ENCODE data around the gene LRRC37B.
"Not testable (repeated sequence)": the region's sequence is repeated elsewhere in the genome, so short reads cannot be mapped to it uniquely, and the experiment has no call there.

LRRC37B gene

DNA sequence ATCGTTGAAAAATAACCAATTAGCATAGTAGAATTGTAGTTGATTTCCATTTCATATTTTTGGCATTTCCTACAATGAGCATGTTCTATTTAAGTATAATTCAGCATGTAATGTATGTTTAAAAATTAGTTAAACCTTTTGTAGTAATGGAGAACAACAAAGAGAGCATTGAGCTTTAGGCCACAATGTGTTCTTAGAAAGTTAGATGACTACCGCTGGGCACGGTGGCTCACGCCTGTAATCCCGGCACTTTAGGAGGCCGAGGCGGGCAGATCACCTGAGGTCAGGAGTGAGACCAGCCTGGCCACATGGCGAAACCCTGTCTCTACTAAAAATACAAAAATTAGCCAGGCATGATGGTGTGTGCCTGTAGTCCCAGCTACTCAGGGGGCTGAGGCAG lies 93.1 kb downstream of the LRRC37B start:
- DNase-seq: not testable (repeated sequence)

DNA sequence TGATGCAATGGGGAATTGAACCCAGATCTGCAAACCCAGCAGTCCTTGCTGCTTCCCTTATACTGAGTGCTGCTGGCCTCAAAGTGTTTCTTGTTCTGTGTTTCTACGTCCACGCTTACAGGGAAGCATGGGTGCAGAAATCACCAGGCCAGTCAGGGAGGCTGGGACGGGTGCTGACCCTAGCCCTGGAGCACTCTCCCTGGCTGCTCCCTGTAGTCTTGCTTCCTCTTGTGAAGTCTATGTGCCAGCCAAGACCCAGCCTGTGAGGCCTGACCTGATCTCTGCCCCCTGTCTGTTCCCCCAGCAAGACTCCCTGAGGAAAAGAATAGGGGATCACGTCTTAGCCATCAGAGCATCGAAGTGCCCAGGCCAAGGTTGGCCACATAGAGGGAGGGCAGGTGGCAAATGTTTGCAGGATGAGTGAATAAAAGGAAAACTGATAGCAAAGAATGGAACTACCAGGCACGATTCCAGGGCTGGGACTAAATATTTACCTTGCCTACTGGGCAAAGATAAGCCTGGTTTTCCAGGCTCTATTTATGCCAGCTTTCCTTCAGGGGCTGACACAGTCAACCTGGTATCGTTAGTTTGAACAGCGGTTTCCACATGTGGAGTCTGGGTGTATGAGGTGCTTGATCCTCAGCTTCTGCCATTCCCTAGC lies 93.9 kb downstream of the LRRC37B start:
- DNase-seq: no peak

DNA sequence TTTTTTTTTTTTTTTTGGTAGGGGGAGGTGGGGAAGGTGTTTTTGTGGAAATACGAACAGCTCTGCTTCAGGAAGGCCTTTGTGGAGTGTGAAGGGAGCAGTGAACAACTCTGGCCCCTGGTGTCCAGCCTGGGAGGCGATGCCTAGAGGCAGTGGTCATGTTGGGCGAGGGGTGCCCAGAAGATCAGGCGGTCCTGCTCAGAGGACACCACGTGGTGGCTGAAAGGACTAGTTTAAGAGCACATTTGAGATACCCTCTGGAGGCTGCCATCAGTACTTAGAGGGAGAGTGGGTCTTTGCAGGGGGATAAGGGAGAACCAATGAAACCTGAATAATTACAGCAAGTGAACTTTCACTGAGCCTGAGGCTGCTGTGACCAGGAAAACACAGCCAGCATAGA lies 95.0 kb downstream of the LRRC37B start:
- no peak for DNase-seq

DNA sequence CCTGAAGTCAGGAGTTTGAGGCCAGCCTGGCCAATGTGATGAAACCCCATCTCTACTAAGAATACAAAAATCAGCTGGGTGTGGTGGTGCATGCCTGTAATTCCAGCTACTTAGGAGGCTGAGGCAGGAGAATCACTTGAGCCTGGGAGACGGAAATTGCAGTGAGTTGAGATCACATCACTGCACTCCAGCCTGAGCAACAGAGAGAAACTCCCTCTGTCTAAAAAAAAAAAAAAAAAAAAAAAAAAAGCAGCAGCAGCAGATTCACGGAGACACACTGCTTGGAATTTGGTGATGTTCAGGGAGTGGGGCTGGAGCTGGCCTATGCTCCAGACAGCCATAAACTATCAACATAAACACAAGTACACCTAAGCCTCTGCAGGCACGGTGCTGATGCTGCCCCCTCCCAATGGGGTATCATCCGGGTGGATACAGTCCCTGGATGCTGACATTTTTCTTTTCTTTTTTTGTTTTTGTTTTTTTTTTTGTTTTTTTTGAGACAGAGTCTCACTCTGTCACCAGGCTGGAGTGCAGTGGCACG lies 95.5 kb downstream of the LRRC37B start:
- no peak for DNase-seq

All from NCI-H1694 treated with DMSO at 0.1 percent for 48 hours (cell line).